ENCODE data around the gene CIB4.

DNA sequence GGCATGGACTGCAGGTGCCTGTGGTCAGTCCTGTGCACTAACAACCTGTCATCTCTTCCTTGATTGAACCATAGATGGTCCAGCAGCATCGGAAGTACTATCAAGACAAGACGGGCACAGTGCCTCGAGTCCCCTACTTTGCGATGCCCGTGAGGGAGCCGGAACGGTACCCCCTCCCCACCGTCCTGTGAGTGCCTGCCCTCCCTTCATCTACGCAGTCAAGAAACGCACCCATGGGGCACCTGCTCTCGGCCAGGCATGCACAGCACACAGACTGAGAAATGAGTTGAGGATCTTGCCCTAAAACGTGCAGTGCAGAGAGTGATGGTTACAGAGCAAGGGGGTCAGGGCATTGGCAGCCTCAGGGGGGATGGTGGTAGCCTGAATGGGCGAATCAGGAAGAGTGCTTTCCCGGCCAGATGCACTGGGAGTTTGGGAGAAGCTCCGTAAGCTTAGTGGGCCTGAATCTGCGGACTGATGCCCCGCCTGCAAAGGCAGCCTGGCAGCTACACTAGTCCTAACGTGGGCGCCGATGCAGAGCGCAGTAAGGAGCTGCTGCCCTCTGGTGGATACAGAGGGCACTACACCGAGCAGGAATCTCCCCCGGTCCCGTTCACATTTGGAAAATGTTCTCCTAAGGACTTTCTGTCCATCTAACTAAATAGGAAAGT lies 63.6 kb downstream of the CIB4 start:
- TF ChIP-seq ZNF275 (CRISPR knock-in tag; IDR thresholded peaks at IDR 0.05; ENCODE audit: borderline replicate concordance) = no peak
- peak; percentile 94 for TF ChIP-seq CTCF (CRISPR knock-in tag; IDR thresholded peaks at IDR 0.05)
- TF ChIP-seq POLR2A (IDR thresholded peaks at IDR 0.05; ENCODE audit: insufficient read depth in 1 of 2, low read depth in 2 of 2, low read length in 2 of 2) = no peak
- TF ChIP-seq MAFK (conservative IDR thresholded peaks at IDR 0.05 in 1 of 2, IDR thresholded peaks at IDR 0.05 in 1 of 2; ENCODE audit: low read length in 2 of 2) = no peak
- no peak for TF ChIP-seq ARHGAP35 (CRISPR knock-in tag; IDR thresholded peaks at IDR 0.05; ENCODE audit: borderline replicate concordance)
- TF ChIP-seq ZFP37 (CRISPR knock-in tag; IDR thresholded peaks at IDR 0.05; ENCODE audit: borderline replicate concordance) = no peak

Measured in HepG2 (cell line).